Measurements from ENCODE around the gene TRAF1. TPM values are rescaled to one million over a fixed set of nuclear protein-coding genes. Genes with fewer than 3 reads are reported as not detected.

TRAF1 gene
- total RNA-seq, 4 donors from 2014 or later, result 3.3 to 14.0 (median 8.8) TPM

GRCh38 chr9:120891245-120891883 lies 35.2 kb downstream of the TRAF1 start:
- H3K27me3 ChIP-seq, result no peaks in the 10 kb centered on the region
- H3K36me3 ChIP-seq, result no peaks in the 10 kb centered on the region
- DNase-seq, result peak in 2 of 3 donors; percentile 69 to 75
- H3K4me1 ChIP-seq, result peaks cover 9 to 35% (median 22%) of the 10 kb centered on the region in 4 donors
- TF ChIP-seq POLR2A (IDR thresholded peaks at IDR 0.05) (no peak), CTCF (IDR thresholded peaks at IDR 0.05) (no peak)
- no peaks in the 10 kb centered on the region for H3K9me3 ChIP-seq
- H3K27ac ChIP-seq, result peak overlapping the region; percentile 71 to 84 (median 74)
- H3K4me3 ChIP-seq, result no peak overlapping the region

GRCh38 chr9:120890320-120891244 lies 36.0 kb downstream of the TRAF1 start:
- Histone ChIP-seq H3K4me3 (no peak overlapping the region), H3K4me1 (peaks cover 9 to 38% (median 22%) of the 10 kb centered on the region in 4 donors), H3K27me3 (no peaks in the 10 kb centered on the region), H3K36me3 (no peaks in the 10 kb centered on the region), H3K9me3 (no peaks in the 10 kb centered on the region), H3K27ac (peak overlapping the region; percentile 71 to 84 (median 74))
- DNase-seq, result no peak
- TF ChIP-seq POLR2A (IDR thresholded peaks at IDR 0.05), result no peak

- Histone ChIP-seq H3K27me3 (no peaks in the 10 kb centered on the region), H3K9me3 (no peaks in the 10 kb centered on the region), H3K27ac (peak overlapping the region; percentile 53 to 76 (median 72)), H3K36me3 (no peaks in the 10 kb centered on the region), H3K4me3 (no peak overlapping the region), H3K4me1 (peaks cover 9 to 38% (median 22%) of the 10 kb centered on the region in 4 donors)
- TF ChIP-seq POLR2A (IDR thresholded peaks at IDR 0.05), result no peak
- TF ChIP-seq CTCF (IDR thresholded peaks at IDR 0.05), result no peak
- no peak for DNase-seq
Measured at GRCh38 chr9:120889606-120890271, 36.9 kb downstream of the TRAF1 start.

GRCh38 chr9:120888626-120889025 lies 38.0 kb downstream of the TRAF1 start:
- TF ChIP-seq POLR2A (IDR thresholded peaks at IDR 0.05) (no peak), CTCF (IDR thresholded peaks at IDR 0.05) (no peak)
- peaks cover 9 to 38% (median 19%) of the 10 kb centered on the region in 4 donors for H3K4me1 ChIP-seq
- H3K4me3 ChIP-seq, result no peak overlapping the region

GRCh38 chr9:120886490-120886967 lies 40.1 kb downstream of the TRAF1 start:
- Histone ChIP-seq H3K27ac (peak overlapping the region in 2 of 4 donors; percentile 42 to 58), H3K27me3 (no peaks in the 10 kb centered on the region), H3K4me3 (no peak overlapping the region), H3K4me1 (peaks cover 0 to 23% (median 4%) of the 10 kb centered on the region in 4 donors), H3K9me3 (no peaks in the 10 kb centered on the region), H3K36me3 (no peaks in the 10 kb centered on the region)
- no peak for TF ChIP-seq POLR2A (IDR thresholded peaks at IDR 0.05)
- TF ChIP-seq CTCF (IDR thresholded peaks at IDR 0.05), result no peak
- no peak for DNase-seq

More at GRCh38 chr9:120888626-120889025, 38.0 kb downstream of the TRAF1 start:
- Histone ChIP-seq H3K9me3 (no peaks in the 10 kb centered on the region), H3K36me3 (no peaks in the 10 kb centered on the region), H3K27me3 (no peaks in the 10 kb centered on the region), H3K27ac (no peak overlapping the region)
- DNase-seq, result no peak

All from Peyer's patch (tissue), 4 donors.